Mesodermal cell (in vitro differentiated cells): ENCODE data around the gene STAT5A.
"Not testable (repeated sequence)": the region's sequence is repeated elsewhere in the genome, so short reads cannot be mapped to it uniquely, and the experiment has no call there.

Experiments
- H3K27ac ChIP-seq: 2 replicates; pipeline ENCODE4 v1.7.0; 2013; ENCODE audit warnings: mild to moderate bottlenecking, low read depth, low read length, moderate library complexity; ENCODE audit not compliant: severe bottlenecking
- H3K36me3 ChIP-seq: 2 replicates; pipeline ENCODE4 v1.7.1; 2013; ENCODE audit warnings: mild to moderate bottlenecking, low read length, moderate library complexity; ENCODE audit not compliant: control insufficient read depth, insufficient read depth
- H3K4me1 ChIP-seq: one replicate; pipeline ENCODE4 v1.7.1; 2013; ENCODE audit warnings: mild to moderate bottlenecking, low read length; ENCODE audit not compliant: insufficient read depth, control insufficient read depth, poor library complexity, severe bottlenecking
- H3K4me3 ChIP-seq: 2 replicates; pipeline ENCODE4 v1.7.0; 2013; ENCODE audit warnings: low read length, control low read depth, mild to moderate bottlenecking; ENCODE audit not compliant: insufficient read depth, poor library complexity, severe bottlenecking; ENCODE audit errors: extremely low read depth
- H3K9me3 ChIP-seq: 2 replicates; pipeline ENCODE4 v1.7.1; 2013; ENCODE audit warnings: mild to moderate bottlenecking, low read length, moderate library complexity; ENCODE audit not compliant: control insufficient read depth
- WGBS, 2 experiments: methylation state at CpG; one replicate each; pipeline ENCODE4 v1.1.5; 2013; ENCODE audit warnings: missing lambda C conversion rate in 2 of 2; ENCODE audit not compliant: insufficient coverage in 2 of 2; 5-methylcytosine and 5-hydroxymethylcytosine counted together

Gene STAT5A

DNA sequence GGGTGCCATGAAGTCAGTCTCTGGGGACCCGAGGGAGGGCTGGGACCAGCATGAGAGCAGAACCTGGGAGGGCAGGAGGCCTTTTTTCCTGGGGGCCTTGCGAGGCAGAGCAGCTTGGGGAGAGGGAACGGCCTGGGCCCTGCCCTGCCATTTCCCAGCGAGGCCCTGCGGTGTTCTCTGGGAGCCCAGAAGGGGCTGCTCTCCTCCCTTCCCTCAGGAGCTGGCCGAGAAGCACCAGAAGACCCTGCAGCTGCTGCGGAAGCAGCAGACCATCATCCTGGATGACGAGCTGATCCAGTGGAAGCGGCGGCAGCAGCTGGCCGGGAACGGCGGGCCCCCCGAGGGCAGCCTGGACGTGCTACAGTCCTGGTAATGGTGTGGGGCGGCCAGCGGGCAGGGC, 11.6 kb downstream of the STAT5A start:
- WGBS, 2 experiments = no CpG with 5 or more reads among the region's 17 CpGs
- H3K36me3 ChIP-seq, H3K4me3 ChIP-seq, H3K4me1 ChIP-seq, H3K27ac ChIP-seq, H3K9me3 ChIP-seq: not testable (repeated sequence)

DNA sequence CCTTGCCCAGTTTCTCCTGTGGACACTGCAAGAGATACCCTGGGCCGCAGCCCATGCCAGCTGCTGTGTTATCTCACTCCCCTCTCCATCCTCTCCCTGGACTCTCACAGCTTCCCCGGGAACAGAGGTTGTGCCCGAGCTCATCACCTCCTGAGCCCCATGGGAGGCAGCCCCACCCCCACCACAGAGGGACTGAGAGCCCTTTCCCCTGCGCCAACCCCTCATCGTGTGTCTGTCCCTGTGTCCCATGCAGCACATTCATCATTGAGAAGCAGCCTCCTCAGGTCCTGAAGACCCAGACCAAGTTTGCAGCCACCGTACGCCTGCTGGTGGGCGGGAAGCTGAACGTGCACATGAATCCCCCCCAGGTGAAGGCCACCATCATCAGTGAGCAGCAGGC, 12.7 kb downstream of the STAT5A start:
- 85 to 87% methylated on average over 9 of the region's 9 CpGs for WGBS, 2 experiments
- Histone ChIP-seq H3K4me3 (no peak overlapping the region), H3K4me1 (peaks cover 3% of the 10 kb centered on the region), H3K27ac (no peak overlapping the region), H3K36me3 (no peaks in the 10 kb centered on the region), H3K9me3 (no peaks in the 10 kb centered on the region)

- Histone ChIP-seq H3K36me3 (no peaks in the 10 kb centered on the region), H3K4me1 (peaks cover 3% of the 10 kb centered on the region), H3K27ac (no peak overlapping the region), H3K4me3 (no peak overlapping the region), H3K9me3 (no peaks in the 10 kb centered on the region)
- WGBS, 2 experiments = 87 to 90% methylated on average over 3 of the region's 3 CpGs
Measured at GRCh38 chr17:42303694-42304093, 15.4 kb downstream of the STAT5A start.

GRCh38 chr17:42304187-42305030, 16.1 kb downstream of the STAT5A start:
- Histone ChIP-seq H3K9me3 (no peaks in the 10 kb centered on the region), H3K36me3 (no peaks in the 10 kb centered on the region), H3K4me1 (peaks cover 3% of the 10 kb centered on the region), H3K27ac (no peak overlapping the region), H3K4me3 (no peak overlapping the region)
- 94 to 95% methylated on average over 10 to 15 of the region's 16 CpGs for WGBS, 2 experiments

DNA sequence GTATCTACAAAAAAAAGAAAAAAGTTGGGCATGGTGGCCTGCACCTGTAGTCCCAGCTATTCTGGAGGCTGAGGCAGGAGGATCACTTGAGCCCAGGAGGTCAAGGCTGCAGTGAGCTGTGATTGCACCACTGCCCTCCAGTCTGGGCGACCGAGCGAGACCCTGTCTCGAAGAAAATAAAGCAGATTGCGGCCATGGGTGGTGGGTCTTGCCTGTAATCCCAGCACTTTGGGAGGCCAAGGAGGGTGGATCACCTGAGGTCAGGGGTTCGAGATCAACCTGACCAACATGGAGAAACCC, 16.7 kb downstream of the STAT5A start:
- H3K36me3 ChIP-seq, H3K4me3 ChIP-seq, H3K27ac ChIP-seq, H3K9me3 ChIP-seq, H3K4me1 ChIP-seq: not testable (repeated sequence)
- 97 to 100% methylated on average over 5 to 6 of the region's 6 CpGs for WGBS, 2 experiments

- Histone ChIP-seq H3K36me3 (no peaks in the 10 kb centered on the region), H3K4me3 (no peak overlapping the region), H3K4me1 (peaks cover 7% of the 10 kb centered on the region), H3K27ac (no peak overlapping the region), H3K9me3 (no peaks in the 10 kb centered on the region)
- WGBS, 2 experiments = 84 to 94% methylated on average over 6 to 8 of the region's 18 CpGs
Measured at GRCh38 chr17:42305543-42306384, 17.5 kb downstream of the STAT5A start.

DNA sequence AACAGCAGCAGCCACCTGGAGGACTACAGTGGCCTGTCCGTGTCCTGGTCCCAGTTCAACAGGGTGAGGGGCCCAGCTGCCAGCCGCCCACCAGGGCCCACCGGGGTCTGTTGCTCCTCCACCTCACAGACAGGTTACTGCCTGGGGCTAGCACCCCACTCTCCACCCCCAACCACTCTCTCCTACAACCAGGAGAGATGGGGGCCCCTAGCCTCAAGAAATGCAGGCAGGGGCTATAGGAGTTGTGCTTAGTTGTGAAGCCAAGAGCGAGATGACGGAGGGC, 18.0 kb downstream of the STAT5A start:
- WGBS, 2 experiments = 90 to 96% methylated on average over 2 to 3 of the region's 5 CpGs
- Histone ChIP-seq H3K4me1 (peaks cover 10% of the 10 kb centered on the region), H3K27ac (no peak overlapping the region), H3K4me3 (no peak overlapping the region), H3K36me3 (no peaks in the 10 kb centered on the region), H3K9me3 (no peaks in the 10 kb centered on the region)

GRCh38 chr17:42307362-42307927, 19.1 kb downstream of the STAT5A start:
- peaks cover 22% of the 10 kb centered on the region for H3K4me1 ChIP-seq
- H3K36me3 ChIP-seq = no peaks in the 10 kb centered on the region
- H3K27ac ChIP-seq = no peak overlapping the region
- H3K9me3 ChIP-seq = no peaks in the 10 kb centered on the region
- H3K4me3 ChIP-seq = no peak overlapping the region
- 96 to 98% methylated on average over 13 to 16 of the region's 19 CpGs for WGBS, 2 experiments

- H3K36me3 ChIP-seq = no peaks in the 10 kb centered on the region
- H3K4me3 ChIP-seq = no peak overlapping the region
- no peak overlapping the region for H3K27ac ChIP-seq
- no peaks in the 10 kb centered on the region for H3K9me3 ChIP-seq
- peaks cover 27% of the 10 kb centered on the region for H3K4me1 ChIP-seq
- WGBS, 2 experiments = 92 to 100% methylated on average over 1 to 6 of the region's 7 CpGs
Measured at GRCh38 chr17:42308446-42308845, 20.1 kb downstream of the STAT5A start.

- Histone ChIP-seq H3K27ac (no peak overlapping the region), H3K4me3 (no peak overlapping the region), H3K9me3 (no peaks in the 10 kb centered on the region), H3K36me3 (no peaks in the 10 kb centered on the region), H3K4me1 (peaks cover 34% of the 10 kb centered on the region)
- WGBS, 2 experiments = 90 to 97% methylated on average over 7 to 8 of the region's 9 CpGs
Measured at GRCh38 chr17:42309142-42309541, 20.8 kb downstream of the STAT5A start.
